SJCRH30 (cell line): ENCODE data around the gene C17orf75. TPM values are rescaled to one million over a fixed set of nuclear protein-coding genes. Genes with fewer than 3 reads are reported as not detected.
"Not testable (repeated sequence)": the region's sequence is repeated elsewhere in the genome, so short reads cannot be mapped to it uniquely, and the experiment has no call there.

ENCODE experiments used
- DNase-seq, 2 experiments: peaks; one replicate each; pipeline ENCODE4 v3.0.0-alpha.2; 2015 to 2020
- H3K27ac ChIP-seq: fragments of 250-450 bp; sonication (Bioruptor Pico); 2 replicates; pipeline ENCODE4 v1.5.1; 2020; ENCODE audit warnings: mild to moderate bottlenecking, moderate library complexity
- H3K27me3 ChIP-seq: fragments of 250-450 bp; sonication (Bioruptor Pico); 2 replicates; pipeline ENCODE4 v1.5.1; 2020; ENCODE audit warnings: mild to moderate bottlenecking, moderate library complexity
- H3K36me3 ChIP-seq: fragments of 250-450 bp; sonication (Bioruptor Pico); 2 replicates; pipeline ENCODE4 v1.5.1; 2020; ENCODE audit warnings: mild to moderate bottlenecking, moderate library complexity
- H3K4me1 ChIP-seq: fragments of 250-450 bp; sonication (Bioruptor Pico); 2 replicates; pipeline ENCODE4 v1.5.1; 2020; ENCODE audit warnings: mild to moderate bottlenecking, moderate library complexity
- H3K4me3 ChIP-seq: fragments of 250-450 bp; sonication (Bioruptor Pico); 2 replicates; pipeline ENCODE4 v1.5.1; 2020; ENCODE audit warnings: mild to moderate bottlenecking, moderate library complexity
- H3K9me3 ChIP-seq: fragments of 250-450 bp; sonication (Bioruptor Pico); replicated peaks from 2 replicates; pipeline ENCODE4 v1.5.1; 2020; ENCODE audit warnings: mild to moderate bottlenecking, moderate library complexity
- total RNA-seq: library from RNA; depleted of rRNA; stranded (reverse); fragments of >200 nt; shearing (Covaris generic); gene quantifications from 2 replicates; pipeline ENCODE4 v1.2.3, GENCODE V29; 2014; rRNA removed

The C17orf75 gene
- total RNA-seq: 35.5 and 39.8 TPM in 2 replicates

- H3K27me3 ChIP-seq: no peaks in the 10 kb centered on the region
- H3K9me3 ChIP-seq: no peaks in the 10 kb centered on the region
- peak; percentile 89 to 91 for DNase-seq
- H3K4me1 ChIP-seq: 0 out of 2 replicates have a peak, but pooled peaks cover 8% of the 10 kb centered on the region
- peak within 1 kb of the TSS; percentile 64 for H3K4me3 ChIP-seq
- H3K27ac ChIP-seq: peak within 1 kb of the TSS; percentile 54
- peaks cover 12% of the 10 kb centered on the region for H3K36me3 ChIP-seq
Measured at GRCh38 chr17:32341857-32342602, at the start of gene C17orf75. Gene C17orf75 (minus strand): TSS chr17:32342173. CDS start chr17:32342139, 34 bp downstream.

GRCh38 chr17:32388613-32389459 lies 46.9 kb upstream of the C17orf75 start:
- H3K4me3 ChIP-seq: no peak overlapping the region
- H3K4me1 ChIP-seq: no peaks in the 10 kb centered on the region
- H3K27ac ChIP-seq: no peak overlapping the region
- H3K9me3 ChIP-seq: no peaks in the 10 kb centered on the region
- DNase-seq: no peak
- H3K36me3 ChIP-seq: no peaks in the 10 kb centered on the region
- H3K27me3 ChIP-seq: no peaks in the 10 kb centered on the region

GRCh38 chr17:32388128-32388527 lies 46.2 kb upstream of the C17orf75 start:
- H3K27me3 ChIP-seq, H3K27ac ChIP-seq, DNase-seq, H3K9me3 ChIP-seq, H3K4me1 ChIP-seq, H3K4me3 ChIP-seq, H3K36me3 ChIP-seq: not testable (repeated sequence)

- Histone ChIP-seq H3K36me3 (peaks cover 14% of the 10 kb centered on the region), H3K4me3 (no peak overlapping the region), H3K27me3 (no peaks in the 10 kb centered on the region), H3K27ac (no peak overlapping the region), H3K4me1 (no peaks in the 10 kb centered on the region), H3K9me3 (no peaks in the 10 kb centered on the region)
- no peak for DNase-seq
Measured at GRCh38 chr17:32386844-32387243, 44.9 kb upstream of the C17orf75 start.

DNA sequence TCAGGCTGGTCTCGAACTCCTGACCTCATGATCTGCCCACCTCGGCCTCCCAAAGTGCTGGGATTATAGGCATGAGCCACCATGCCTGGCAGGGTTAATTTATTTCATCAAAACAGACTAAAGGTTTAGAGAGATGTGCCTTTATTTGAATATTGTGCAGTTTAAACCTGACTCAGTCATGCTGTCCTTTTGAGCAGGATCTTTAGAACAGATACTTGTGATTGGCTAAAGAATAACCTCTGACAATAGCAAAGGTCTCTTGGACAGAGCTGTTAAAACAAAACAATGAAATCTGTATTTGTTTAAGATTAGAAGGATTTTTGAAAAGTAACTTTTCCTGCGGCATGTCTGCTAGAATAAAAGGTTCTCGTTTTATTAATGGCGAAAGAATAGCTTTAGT lies 44.0 kb upstream of the C17orf75 start:
- peaks cover 23% of the 10 kb centered on the region for H3K36me3 ChIP-seq
- H3K4me3 ChIP-seq: no peak overlapping the region
- no peaks in the 10 kb centered on the region for H3K9me3 ChIP-seq
- DNase-seq: no peak
- H3K27me3 ChIP-seq: no peaks in the 10 kb centered on the region
- H3K27ac ChIP-seq: no peak overlapping the region
- H3K4me1 ChIP-seq: no peaks in the 10 kb centered on the region

- Histone ChIP-seq H3K9me3 (no peaks in the 10 kb centered on the region), H3K4me1 (no peaks in the 10 kb centered on the region), H3K4me3 (no peak overlapping the region), H3K27ac (no peak overlapping the region), H3K27me3 (no peaks in the 10 kb centered on the region), H3K36me3 (peaks cover 31% of the 10 kb centered on the region)
- DNase-seq: no peak
Measured at GRCh38 chr17:32385121-32385520, 43.1 kb upstream of the C17orf75 start.

- H3K27ac ChIP-seq: no peak overlapping the region
- no peaks in the 10 kb centered on the region for H3K4me1 ChIP-seq
- no peak for DNase-seq
- no peaks in the 10 kb centered on the region for H3K9me3 ChIP-seq
- no peaks in the 10 kb centered on the region for H3K27me3 ChIP-seq
- no peak overlapping the region for H3K4me3 ChIP-seq
- H3K36me3 ChIP-seq: peaks cover 43% of the 10 kb centered on the region
Measured at GRCh38 chr17:32383926-32384434, 42.0 kb upstream of the C17orf75 start.

- Histone ChIP-seq H3K4me1 (no peaks in the 10 kb centered on the region), H3K27me3 (no peaks in the 10 kb centered on the region), H3K4me3 (no peak overlapping the region), H3K27ac (no peak overlapping the region), H3K9me3 (no peaks in the 10 kb centered on the region), H3K36me3 (peaks cover 56% of the 10 kb centered on the region)
- DNase-seq: no peak
Measured at GRCh38 chr17:32382526-32383223, 40.7 kb upstream of the C17orf75 start.

GRCh38 chr17:32370426-32370825 lies 28.5 kb upstream of the C17orf75 start:
- DNase-seq: no peak
- Histone ChIP-seq H3K27me3 (no peaks in the 10 kb centered on the region), H3K4me3 (no peak overlapping the region), H3K4me1 (no peaks in the 10 kb centered on the region), H3K36me3 (peaks cover 92% of the 10 kb centered on the region), H3K27ac (no peak overlapping the region), H3K9me3 (no peaks in the 10 kb centered on the region)

DNA sequence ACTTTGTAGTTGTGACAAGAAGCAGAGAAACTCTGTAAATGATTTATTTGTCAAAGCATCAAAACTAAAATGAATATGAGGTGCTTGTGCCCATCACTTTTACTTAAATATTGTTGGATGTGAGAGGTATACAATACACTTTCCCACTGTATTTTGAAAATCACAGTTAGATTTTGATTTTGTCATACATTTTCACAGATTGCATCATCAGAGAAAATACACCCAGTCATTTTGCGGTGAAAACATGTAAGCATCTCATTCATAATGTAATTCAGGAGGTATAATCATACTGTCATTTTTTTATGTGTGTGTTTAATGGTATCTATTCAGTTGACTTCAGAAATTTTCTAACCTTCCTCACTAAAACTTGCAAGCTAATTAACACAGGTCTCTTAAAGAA lies 19.3 kb upstream of the C17orf75 start:
- Histone ChIP-seq H3K27ac (no peak overlapping the region), H3K36me3 (peaks cover 95% of the 10 kb centered on the region), H3K27me3 (no peaks in the 10 kb centered on the region), H3K9me3 (no peaks in the 10 kb centered on the region), H3K4me3 (no peak overlapping the region), H3K4me1 (no peaks in the 10 kb centered on the region)
- DNase-seq: no peak

DNA sequence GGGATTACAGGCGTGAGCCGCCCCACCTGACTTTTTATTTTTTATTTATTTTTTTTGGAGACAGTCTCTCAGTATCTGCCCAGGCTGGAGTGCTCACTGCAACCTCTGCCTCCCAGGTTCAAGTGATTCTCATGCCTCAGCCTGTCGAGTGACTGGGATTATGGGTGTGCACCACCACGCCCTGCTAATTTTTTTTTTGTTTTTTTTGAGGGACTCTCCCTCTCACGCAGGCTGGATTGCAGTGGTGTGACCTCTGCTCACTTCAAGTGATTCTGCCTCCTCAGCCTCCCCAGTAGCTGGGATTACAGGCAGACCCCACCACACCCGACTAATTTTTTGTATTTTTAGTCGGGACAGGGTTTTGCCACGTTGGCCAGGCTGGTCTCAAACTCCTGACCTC lies 15.6 kb upstream of the C17orf75 start:
- Histone ChIP-seq H3K4me3 (no peak overlapping the region), H3K36me3 (peaks cover 93% of the 10 kb centered on the region), H3K27ac (no peak overlapping the region), H3K9me3 (no peaks in the 10 kb centered on the region), H3K27me3 (no peaks in the 10 kb centered on the region), H3K4me1 (peaks cover 6% of the 10 kb centered on the region; the same call in 1 of the 2 replicates)
- no peak for DNase-seq

DNA sequence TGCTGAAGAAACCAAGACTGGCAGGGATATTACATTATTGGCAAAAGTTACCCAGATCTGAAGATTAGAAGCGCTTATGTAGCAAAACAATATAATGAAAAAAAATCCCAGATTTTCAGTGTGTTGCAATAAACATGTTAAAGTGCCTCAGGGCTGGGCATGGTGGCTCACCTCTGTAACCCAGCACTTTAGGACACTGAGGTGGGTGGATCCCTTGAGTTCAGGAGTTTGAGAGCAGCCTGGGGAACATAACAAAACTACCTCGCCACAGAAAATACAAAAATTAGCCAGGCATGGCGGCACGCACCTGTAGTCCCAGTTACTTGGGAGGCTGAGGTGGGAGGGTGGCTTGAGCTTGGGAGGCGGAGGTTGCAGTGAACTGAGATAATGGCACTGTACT lies 14.8 kb upstream of the C17orf75 start:
- H3K27ac ChIP-seq: no peak overlapping the region
- DNase-seq: no peak
- H3K36me3 ChIP-seq: peaks cover 92% of the 10 kb centered on the region
- H3K9me3 ChIP-seq: no peaks in the 10 kb centered on the region
- peaks cover 11% of the 10 kb centered on the region for H3K4me1 ChIP-seq
- no peaks in the 10 kb centered on the region for H3K27me3 ChIP-seq
- H3K4me3 ChIP-seq: no peak overlapping the region

DNA sequence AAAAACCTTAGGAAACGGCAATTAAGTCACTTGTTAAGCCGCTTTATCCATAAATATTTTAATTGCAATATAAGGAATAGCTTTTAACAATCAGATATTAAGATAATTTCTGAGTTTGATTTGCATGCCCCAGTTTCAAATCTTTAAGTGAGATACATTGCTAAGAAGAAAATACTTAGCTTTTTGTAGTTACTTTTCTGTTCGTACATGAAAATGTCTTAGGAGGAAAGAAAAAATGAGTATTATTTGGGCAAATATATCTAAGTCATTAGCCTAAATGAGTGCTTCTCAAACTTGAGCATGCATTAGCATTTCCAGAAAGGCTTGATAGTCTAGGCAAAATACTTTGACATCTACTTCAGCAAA lies 14.4 kb upstream of the C17orf75 start:
- Histone ChIP-seq H3K9me3 (no peaks in the 10 kb centered on the region), H3K4me3 (no peak overlapping the region), H3K4me1 (peaks cover 11% of the 10 kb centered on the region), H3K27me3 (no peaks in the 10 kb centered on the region), H3K36me3 (peaks cover 91% of the 10 kb centered on the region), H3K27ac (no peak overlapping the region)
- DNase-seq: no peak

- Histone ChIP-seq H3K4me1 (peaks cover 11% of the 10 kb centered on the region), H3K27ac (no peak overlapping the region), H3K27me3 (no peaks in the 10 kb centered on the region), H3K4me3 (no peak overlapping the region), H3K9me3 (no peaks in the 10 kb centered on the region), H3K36me3 (peaks cover 91% of the 10 kb centered on the region)
- no peak for DNase-seq
Measured at GRCh38 chr17:32355649-32356377, 13.8 kb upstream of the C17orf75 start.
